T-helper 1 cell treated with Interleukin-12 subunit alpha and Interleukin-12 subunit beta and Interleukin-4 antibody, amounts not matched to agents 30 μg/mL and 1 μg/mL, for 36 hours (primary cell): ENCODE results near the gene PSORS1C1.

ENCODE experiments used
- H3K27ac Mint-ChIP-seq: one replicate; pipeline ENCODE4 v1.8.0; 2021; ENCODE audit warnings: mild to moderate bottlenecking, mixed read lengths
- H3K27me3 Mint-ChIP-seq: one replicate; pipeline ENCODE4 v1.8.0; 2021; ENCODE audit warnings: low read depth, mixed read lengths
- H3K36me3 Mint-ChIP-seq: one replicate; pipeline ENCODE4 v1.8.0; 2021; ENCODE audit warnings: low read depth, mixed read lengths
- H3K4me1 Mint-ChIP-seq: one replicate; pipeline ENCODE4 v1.8.0; 2021; ENCODE audit warnings: low read depth, mixed read lengths
- H3K4me3 Mint-ChIP-seq: one replicate; pipeline ENCODE4 v1.8.0; 2021; ENCODE audit warnings: mild to moderate bottlenecking, moderate library complexity, mixed read lengths
- H3K9me3 Mint-ChIP-seq: one replicate; pipeline ENCODE4 v1.8.0; 2021; ENCODE audit warnings: mixed read lengths

The PSORS1C1 gene

GRCh38 chr6:31113861-31114540 is 599 bp upstream of the PSORS1C1 start:
- Mint-ChIP-seq H3K27me3 (peaks cover 34% of the 10 kb centered on the region), H3K27ac (no peak overlapping the region), H3K4me3 (no peak overlapping the region), H3K36me3 (no peaks in the 10 kb centered on the region), H3K9me3 (no peaks in the 10 kb centered on the region), H3K4me1 (no peaks in the 10 kb centered on the region)

- no peak overlapping the region for H3K27ac Mint-ChIP-seq
- H3K27me3 Mint-ChIP-seq = peaks cover 29% of the 10 kb centered on the region
- no peak overlapping the region for H3K4me3 Mint-ChIP-seq
- no peaks in the 10 kb centered on the region for H3K4me1 Mint-ChIP-seq
- no peaks in the 10 kb centered on the region for H3K9me3 Mint-ChIP-seq
- no peaks in the 10 kb centered on the region for H3K36me3 Mint-ChIP-seq
Observed at GRCh38 chr6:31114970-31115849, 610 bp downstream of the PSORS1C1 start.

GRCh38 chr6:31115941-31116560 is 1.5 kb downstream of the PSORS1C1 start:
- Mint-ChIP-seq H3K9me3 (no peaks in the 10 kb centered on the region), H3K36me3 (no peaks in the 10 kb centered on the region), H3K4me3 (no peak overlapping the region), H3K4me1 (no peaks in the 10 kb centered on the region), H3K27me3 (peaks cover 27% of the 10 kb centered on the region), H3K27ac (no peak overlapping the region)

GRCh38 chr6:31116661-31117385 is 2.2 kb downstream of the PSORS1C1 start:
- Mint-ChIP-seq H3K4me1 (no peaks in the 10 kb centered on the region), H3K36me3 (no peaks in the 10 kb centered on the region), H3K9me3 (no peaks in the 10 kb centered on the region), H3K27me3 (peaks cover 27% of the 10 kb centered on the region), H3K4me3 (no peak overlapping the region), H3K27ac (no peak overlapping the region)

- Mint-ChIP-seq H3K27me3 (peaks cover 23% of the 10 kb centered on the region), H3K4me3 (no peak overlapping the region), H3K27ac (no peak overlapping the region), H3K9me3 (no peaks in the 10 kb centered on the region), H3K36me3 (no peaks in the 10 kb centered on the region), H3K4me1 (no peaks in the 10 kb centered on the region)
Observed at GRCh38 chr6:31118178-31118577, 3.6 kb downstream of the PSORS1C1 start.

GRCh38 chr6:31120151-31120915 is 5.7 kb downstream of the PSORS1C1 start, which contains the start of gene CDSN:
Gene CDSN (minus strand): TSS chr6:31120446. CDS start chr6:31120419, 27 bp downstream.
- Mint-ChIP-seq H3K4me3 (no peak within 1 kb of the TSS), H3K9me3 (no peaks in the 10 kb centered on the region)

GRCh38 chr6:31121131-31121790 is 6.7 kb downstream of the PSORS1C1 start:
- Mint-ChIP-seq H3K4me1 (no peaks in the 10 kb centered on the region), H3K27me3 (peaks cover 9% of the 10 kb centered on the region), H3K9me3 (no peaks in the 10 kb centered on the region), H3K4me3 (no peak overlapping the region), H3K36me3 (no peaks in the 10 kb centered on the region), H3K27ac (no peak overlapping the region)

More at GRCh38 chr6:31120151-31120915, 5.7 kb downstream of the PSORS1C1 start, which contains the start of gene CDSN:
- Mint-ChIP-seq H3K27ac (no peak within 1 kb of the TSS), H3K4me1 (no peaks in the 10 kb centered on the region), H3K36me3 (no peaks in the 10 kb centered on the region), H3K27me3 (peaks cover 14% of the 10 kb centered on the region)

GRCh38 chr6:31122791-31123706 is 8.4 kb downstream of the PSORS1C1 start:
- Mint-ChIP-seq H3K27me3 (peaks cover 12% of the 10 kb centered on the region), H3K36me3 (no peaks in the 10 kb centered on the region), H3K27ac (no peak overlapping the region), H3K9me3 (no peaks in the 10 kb centered on the region), H3K4me1 (peaks cover 3% of the 10 kb centered on the region), H3K4me3 (no peak overlapping the region)

- no peaks in the 10 kb centered on the region for H3K36me3 Mint-ChIP-seq
- H3K27me3 Mint-ChIP-seq = peaks cover 18% of the 10 kb centered on the region
- H3K27ac Mint-ChIP-seq = no peak overlapping the region
- no peak overlapping the region for H3K4me3 Mint-ChIP-seq
- no peaks in the 10 kb centered on the region for H3K9me3 Mint-ChIP-seq
- peaks cover 3% of the 10 kb centered on the region for H3K4me1 Mint-ChIP-seq
Observed at GRCh38 chr6:31125162-31125561, 10.6 kb downstream of the PSORS1C1 start.

GRCh38 chr6:31125586-31126363 is 11.2 kb downstream of the PSORS1C1 start:
- Mint-ChIP-seq H3K27me3 (peaks cover 18% of the 10 kb centered on the region), H3K36me3 (no peaks in the 10 kb centered on the region), H3K9me3 (no peaks in the 10 kb centered on the region), H3K4me3 (no peak overlapping the region), H3K27ac (no peak overlapping the region), H3K4me1 (peaks cover 3% of the 10 kb centered on the region)

GRCh38 chr6:31126396-31127175 is 12.0 kb downstream of the PSORS1C1 start:
- H3K27me3 Mint-ChIP-seq = peaks cover 18% of the 10 kb centered on the region
- no peak overlapping the region for H3K4me3 Mint-ChIP-seq
- peaks cover 3% of the 10 kb centered on the region for H3K4me1 Mint-ChIP-seq
- no peak overlapping the region for H3K27ac Mint-ChIP-seq
- no peaks in the 10 kb centered on the region for H3K9me3 Mint-ChIP-seq
- no peaks in the 10 kb centered on the region for H3K36me3 Mint-ChIP-seq
